Stomach (tissue), 19 donors: ENCODE results near the gene STT3A. TPM values are rescaled to one million over a fixed set of nuclear protein-coding genes. Genes with fewer than 3 reads are reported as not detected.

Experiments used
- DNase-seq, 2 donors: peaks; one replicate each; pipeline versions ENCODE4 v3.0.0 to v3.0.0-alpha.2; 2013 to 2019
- H3K27ac ChIP-seq, 5 donors: fragments of 200-600 bp in 4 of 5; sonication (generic) in 4 of 5; one replicate each; pipeline ENCODE4 v1.5.1; 2013 to 2019; ENCODE audit warnings: mild to moderate bottlenecking in 1 of 5, moderate library complexity in 1 of 5
- H3K27me3 ChIP-seq, 3 donors: fragments of 200-600 bp; sonication (generic); one replicate each; pipeline ENCODE4 v1.5.1; 2017 to 2019; ENCODE audit warnings: mixed run types in 1 of 3
- H3K36me3 ChIP-seq, 4 donors: fragments of 200-600 bp; sonication (generic); 1 replicate in 3 of 4; 2 replicates in 1 of 4; pipeline ENCODE4 v1.5.1; 2016 to 2019
- H3K4me1 ChIP-seq, 4 donors: fragments of 200-600 bp; sonication (generic); one replicate each; pipeline ENCODE4 v1.5.1; 2016 to 2019
- H3K4me3 ChIP-seq, 4 donors: fragments of 200-600 bp; sonication (generic) in 3 of 4; one replicate each; pipeline ENCODE4 v1.5.1; 2016 to 2019; ENCODE audit warnings: mild to moderate bottlenecking in 1 of 4
- H3K9me3 ChIP-seq, 4 donors: fragments of 200-600 bp; sonication (generic); one replicate each; pipeline ENCODE4 v1.5.1; 2016 to 2019
- CTCF ChIP-seq, 7 experiments: fragments of 450-650 bp in 4 of 7; fragments of 200-600 bp in 3 of 7; sonication (generic) in 3 of 7; IDR thresholded peaks; one replicate each; pipeline ENCODE4 v1.5.1; 2016 to 2019; ENCODE audit warnings: antibody characterized with exemption in 7 of 7, control low read depth in 2 of 7, mild to moderate bottlenecking in 1 of 7
- EP300 ChIP-seq: sonication (generic); formaldehyde crosslinking; IDR thresholded peaks from one replicate; pipeline ENCODE4 v1.6.1; 2017; ENCODE audit warnings: antibody characterized with exemption
- POLR2A ChIP-seq, 4 donors: fragments of 450-650 bp; IDR thresholded peaks; one replicate each; pipeline ENCODE4 v1.6.1; 2016; ENCODE audit warnings: antibody characterized with exemption in 4 of 4, control low read depth in 2 of 4, mild to moderate bottlenecking in 1 of 4, moderate library complexity in 1 of 4
- POLR2AphosphoS5 ChIP-seq, 3 donors: sonication (generic); formaldehyde crosslinking; IDR thresholded peaks; one replicate each; pipeline ENCODE4 v1.6.1; 2016; ENCODE audit warnings: antibody characterized with exemption in 3 of 3
- WGBS, 5 donors: extraction: QIAGEN DNeasy Blood & Tissue Kit in 3 of 5; methylation state at CpG; one replicate each; pipeline versions ENCODE4 v1.1.5 to v1.1.7; 2013 to 2018; 5-methylcytosine and 5-hydroxymethylcytosine counted together
- intact Hi-C: fragments of 100-400 bp; cut with DNase I; formaldehyde crosslinking; loops from one replicate; pipeline ENCODE4 v1.15.1; 2023; ENCODE audit warnings: low total_unique reads
- long read RNA-seq, 10 donors: transcript quantifications; one replicate each; lab custom pipeline, GENCODE V29; 2026
- polyA plus RNA-seq, 3 donors: library from polyadenylated mRNA; stranded (reverse); fragments of 200-250 nt; gene quantifications; one replicate each; pipeline ENCODE4 v1.2.3, GENCODE V29; 2013
- total RNA-seq, 5 donors: library from RNA; depleted of rRNA; stranded (reverse); fragments of >200 nt; gene quantifications; one replicate each; pipeline versions ENCODE4 v1.1.0 to v1.2.3, GENCODE V29; 2014 to 2016
- donor health status: healthy with polysubstance abuse.
- donor health status: Bipolar disorder and iron deficiency.
- donor health status: healthy.

The STT3A gene
- total RNA-seq: 100 to 1,000 TPM in 1 of 5 donors, 10 to 100 TPM in 4; 19.4 to 113 (median 60.1) TPM
- polyA plus RNA-seq: 10 to 100 TPM; 24.3 to 35.6 (median 29.9) TPM
- long read RNA-seq, donor 1, full-length matches to known transcripts: 9 of 9 reads
- long read RNA-seq, donor 1, partial matches to known transcripts: 0 of 9 reads
- long read RNA-seq, donor 1, other reads (novel, unspliced or antisense): 0 of 9 reads
- long read RNA-seq, donor 2, full-length matches to known transcripts: 13 of 13 reads
- long read RNA-seq, donor 2, partial matches to known transcripts: 0 of 13 reads
- long read RNA-seq, donor 2, other reads (novel, unspliced or antisense): 0 of 13 reads
- long read RNA-seq, donor 3, full-length matches to known transcripts: 11 of 16 reads
- long read RNA-seq, donor 3, partial matches to known transcripts: 5 of 16 reads
- long read RNA-seq, donor 3, other reads (novel, unspliced or antisense): 0 of 16 reads
- long read RNA-seq, donor 4, full-length matches to known transcripts: 1 of 1 reads
- long read RNA-seq, donor 4, partial matches to known transcripts: 0 of 1 reads
- long read RNA-seq, donor 4, other reads (novel, unspliced or antisense): 0 of 1 reads
- long read RNA-seq, donor 5, full-length matches to known transcripts: 17 of 23 reads
- long read RNA-seq, donor 5, partial matches to known transcripts: 6 of 23 reads
- long read RNA-seq, donor 5, other reads (novel, unspliced or antisense): 0 of 23 reads
- long read RNA-seq, donor 6, full-length matches to known transcripts: 48 of 58 reads
- long read RNA-seq, donor 6, partial matches to known transcripts: 10 of 58 reads
- long read RNA-seq, donor 6, other reads (novel, unspliced or antisense): 0 of 58 reads
- long read RNA-seq, donor 7, full-length matches to known transcripts: 17 of 28 reads
- long read RNA-seq, donor 7, partial matches to known transcripts: 11 of 28 reads
- long read RNA-seq, donor 7, other reads (novel, unspliced or antisense): 0 of 28 reads
- long read RNA-seq, donor 8, full-length matches to known transcripts: 25 of 31 reads
- long read RNA-seq, donor 8, partial matches to known transcripts: 6 of 31 reads
- long read RNA-seq, donor 8, other reads (novel, unspliced or antisense): 0 of 31 reads
- long read RNA-seq, donor 9, full-length matches to known transcripts: 16 of 16 reads
- long read RNA-seq, donor 9, partial matches to known transcripts: 0 of 16 reads
- long read RNA-seq, donor 9, other reads (novel, unspliced or antisense): 0 of 16 reads
- long read RNA-seq, donor 10, full-length matches to known transcripts: 7 of 12 reads
- long read RNA-seq, donor 10, partial matches to known transcripts: 5 of 12 reads
- long read RNA-seq, donor 10, other reads (novel, unspliced or antisense): 0 of 12 reads

GRCh38 chr11:125592305-125593113 lies at the start of gene STT3A:
Gene STT3A, plus strand, starts transcription at chr11:125592852. Its CDS starts 3,064 bp downstream, at chr11:125595916.
- intact Hi-C loops: no loop called here

GRCh38 chr11:125550780-125551179 lies 41.9 kb upstream of the STT3A start:
- 84 to 100% (median 95%) methylated on average over 1 of the region's 1 CpG for WGBS, 5 donors
- TF ChIP-seq CTCF (IDR thresholded peaks at IDR 0.05): no peak
- TF ChIP-seq POLR2AphosphoS5 (IDR thresholded peaks at IDR 0.05): no peak
- no peak for TF ChIP-seq POLR2A (IDR thresholded peaks at IDR 0.05)
- no peak for TF ChIP-seq EP300
- H3K4me3 ChIP-seq: no peak overlapping the region
- no peaks in the 10 kb centered on the region for H3K27me3 ChIP-seq
- no peak for DNase-seq
- no peaks in the 10 kb centered on the region for H3K36me3 ChIP-seq
- no peaks in the 10 kb centered on the region for H3K4me1 ChIP-seq
- no peak overlapping the region for H3K27ac ChIP-seq
- intact Hi-C loops: no loop called here
- peaks cover 14 to 38% (median 27%) of the 10 kb centered on the region in 4 donors for H3K9me3 ChIP-seq

More at GRCh38 chr11:125592305-125593113, at the start of gene STT3A:
- Histone ChIP-seq H3K4me3 (peak within 1 kb of the TSS; percentile 82 to 98 (median 90)), H3K36me3 (peaks cover 6 to 20% (median 17%) of the 10 kb centered on the region in 4 donors), H3K9me3 (no peaks in the 10 kb centered on the region), H3K27ac (peak within 1 kb of the TSS; percentile 89 to 99 (median 98)), H3K4me1 (peaks cover 9 to 44% (median 33%) of the 10 kb centered on the region in 4 donors), H3K27me3 (no peaks in the 10 kb centered on the region)
- TF ChIP-seq POLR2AphosphoS5 (IDR thresholded peaks at IDR 0.05): peak; percentile 94 to 99 (median 98)
- peak in 2 of 4 donors; percentile 69 to 84 for TF ChIP-seq POLR2A (IDR thresholded peaks at IDR 0.05)
- TF ChIP-seq CTCF (IDR thresholded peaks at IDR 0.05): no peak
- peak; percentile 99 to 100 for DNase-seq
- 0 to 1% (median 0%) methylated on average over 27 to 55 of the region's 55 CpGs for WGBS, 5 donors

- TF ChIP-seq CTCF (IDR thresholded peaks at IDR 0.05): no peak
- TF ChIP-seq POLR2AphosphoS5 (IDR thresholded peaks at IDR 0.05): no peak
- TF ChIP-seq POLR2A (IDR thresholded peaks at IDR 0.05): no peak
- TF ChIP-seq EP300: no peak
- intact Hi-C loops: no loop called here
- 20 to 49% (median 44%) methylated on average over 1 of the region's 1 CpG for WGBS, 5 donors
Observed at GRCh38 chr11:125551835-125552342, 40.8 kb upstream of the STT3A start.

More at GRCh38 chr11:125551835-125552342, 40.8 kb upstream of the STT3A start:
- no peak overlapping the region for H3K27ac ChIP-seq
- H3K27me3 ChIP-seq: no peaks in the 10 kb centered on the region
- H3K9me3 ChIP-seq: peaks cover 14 to 38% (median 27%) of the 10 kb centered on the region in 4 donors
- no peak for DNase-seq
- H3K4me3 ChIP-seq: no peak overlapping the region
- H3K36me3 ChIP-seq: no peaks in the 10 kb centered on the region
- no peaks in the 10 kb centered on the region for H3K4me1 ChIP-seq
